Left lobe of liver (tissue), 2 donors: ENCODE results near the gene LHX6. TPM values are rescaled to one million over a fixed set of nuclear protein-coding genes. Genes with fewer than 3 reads are reported as not detected.

Source experiments
- ATAC-seq: fragments of 200-7000 bp; cut with Tn5 transposase; one replicate; pipeline ENCODE4 v1.9.1; 2020; ENCODE audit warnings: mild to moderate bottlenecking, moderate library complexity
- DNase-seq: peaks from one replicate; pipeline ENCODE4 v3.0.0-alpha.2; 2020; ENCODE audit warnings: low spot score
- total RNA-seq: library from RNA; stranded (reverse); gene quantifications from one replicate; pipeline ENCODE4 v1.2.1, GENCODE V29; 2021
- donor health status: DM: no; HTN: no; CAD: no; lungs with moderate emphysema.
- donor health status: DM: no; HTN: yes; CAD: no.

LHX6 gene
- total RNA-seq, 1 donor from 2014 or later: 0.20 TPM

GRCh38 chr9:122192914-122193525 lies 35.7 kb downstream of the LHX6 start:
- no peak for ATAC-seq
- no peak for DNase-seq

GRCh38 chr9:122192261-122192875 lies 36.4 kb downstream of the LHX6 start:
- no peak for ATAC-seq
- DNase-seq: no peak

- DNase-seq (no peak), ATAC-seq (no peak)
Measured at GRCh38 chr9:122191584-122191983, 37.2 kb downstream of the LHX6 start.

- peak; percentile 38 for ATAC-seq
- DNase-seq: no peak
Measured at GRCh38 chr9:122190597-122191381, 38.0 kb downstream of the LHX6 start.

- no peak for ATAC-seq
- no peak for DNase-seq
Measured at GRCh38 chr9:122188369-122188768, 40.4 kb downstream of the LHX6 start.

GRCh38 chr9:122186777-122187470 lies 41.8 kb downstream of the LHX6 start:
- no peak for ATAC-seq
- no peak for DNase-seq

GRCh38 chr9:122186301-122186700 lies 42.5 kb downstream of the LHX6 start:
- ATAC-seq (peak; percentile 95), DNase-seq (peak; percentile 61)

GRCh38 chr9:122184551-122184950 lies 44.2 kb downstream of the LHX6 start:
- ATAC-seq (no peak), DNase-seq (no peak)

GRCh38 chr9:122183501-122183900 lies 45.3 kb downstream of the LHX6 start:
- ATAC-seq: no peak
- no peak for DNase-seq

- no peak for DNase-seq
- ATAC-seq: no peak
Measured at GRCh38 chr9:122180633-122181032, 48.1 kb downstream of the LHX6 start.

GRCh38 chr9:122179690-122180074 lies 49.1 kb downstream of the LHX6 start:
- DNase-seq: no peak
- ATAC-seq: no peak

GRCh38 chr9:122179054-122179689 lies 49.6 kb downstream of the LHX6 start:
- no peak for ATAC-seq
- DNase-seq: no peak

- DNase-seq: no peak
- no peak for ATAC-seq
Measured at GRCh38 chr9:122176916-122177315, 51.8 kb downstream of the LHX6 start.

GRCh38 chr9:122173670-122174069 lies 55.1 kb downstream of the LHX6 start:
- no peak for ATAC-seq
- no peak for DNase-seq

GRCh38 chr9:122172131-122172530 lies 56.6 kb downstream of the LHX6 start:
- no peak for ATAC-seq
- DNase-seq: peak; percentile 3

GRCh38 chr9:122168356-122168755 lies 60.4 kb downstream of the LHX6 start:
- DNase-seq: no peak
- ATAC-seq: no peak

- ATAC-seq (no peak), DNase-seq (no peak)
Measured at GRCh38 chr9:122164286-122164685, 64.5 kb downstream of the LHX6 start.

GRCh38 chr9:122162415-122162814 lies 66.3 kb downstream of the LHX6 start:
- DNase-seq (no peak), ATAC-seq (no peak)

- ATAC-seq (no peak), DNase-seq (no peak)
Measured at GRCh38 chr9:122159925-122160246, 68.9 kb downstream of the LHX6 start.

GRCh38 chr9:122159026-122159924 lies 69.5 kb downstream of the LHX6 start, which contains the start of the genes MORN5 and NDUFA8:
TSS of gene MORN5 (plus strand) at chr9:122159908. CDS start at chr9:122159973, 65 bp downstream.
TSS of gene NDUFA8 (minus strand) at chr9:122159779. CDS start at chr9:122159677, 102 bp downstream.
- ATAC-seq (peak; percentile 99), DNase-seq (peak; percentile 97)
